GM12892 (cell line): Measurements from ENCODE around the gene PRKAR2A.

Experiments used
- POLR2A ChIP-seq: IDR thresholded peaks from 2 replicates; pipeline ENCODE4 v1.6.1; 2011; ENCODE audit warnings: low read depth, low read length, control low read depth
- POLR2AphosphoS5 ChIP-seq: IDR thresholded peaks from 2 replicates; pipeline ENCODE4 v1.6.1; 2011; ENCODE audit warnings: low read depth, low read length, control low read depth

DNA sequence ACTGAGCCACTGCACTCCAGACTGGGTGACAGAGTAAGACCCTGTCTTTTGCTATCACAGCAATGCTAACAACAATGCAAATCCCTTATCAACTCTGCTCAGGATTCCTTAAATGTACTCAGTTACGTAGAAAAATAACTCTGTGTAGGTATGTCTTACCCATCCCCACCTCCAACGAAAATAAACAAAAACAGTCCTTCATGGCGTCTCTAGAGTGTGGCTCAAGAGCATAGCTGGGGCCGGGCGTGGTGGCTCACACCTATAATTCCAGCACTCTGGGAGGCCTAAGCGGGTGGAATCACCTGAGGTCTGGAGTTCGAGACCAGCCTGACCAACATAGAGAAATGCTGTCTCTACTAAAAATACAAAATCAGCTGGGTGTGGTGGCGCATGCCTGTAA is 148.8 kb downstream of the PRKAR2A start:
- TF ChIP-seq POLR2A (no peak; the same call in 1 of the 2 replicates), POLR2AphosphoS5 (no peak)
